Measurements from ENCODE around the gene FRMD8. TPM values are rescaled to one million over a fixed set of nuclear protein-coding genes. Genes with fewer than 3 reads are reported as not detected.

FRMD8 gene
- total RNA-seq, 1 donor from 2014 or later: 27.3 TPM

GRCh38 chr11:65404210-65404609 is 17.8 kb downstream of the FRMD8 start:
- Mint-ChIP-seq H3K27ac (no peak overlapping the region), H3K4me3 (ENCODE audit: low read depth) (no peak overlapping the region), H3K4me1 (ENCODE audit: low read depth) (peaks cover 7% of the 10 kb centered on the region), H3K27me3 (no peaks in the 10 kb centered on the region), H3K9me3 (ENCODE audit: low read depth) (no peaks in the 10 kb centered on the region), H3K36me3 (ENCODE audit: insufficient read depth) (peaks cover 6% of the 10 kb centered on the region)
- no peak for TF ChIP-seq CTCF (IDR thresholded peaks at IDR 0.05; ENCODE audit: unreplicated experiment)
- no peak for DNase-seq (ENCODE audit: low spot score, unreplicated experiment)

- DNase-seq (ENCODE audit: low spot score, unreplicated experiment): no peak
- Mint-ChIP-seq H3K36me3 (ENCODE audit: insufficient read depth) (peaks cover 9% of the 10 kb centered on the region), H3K27ac (no peak overlapping the region), H3K9me3 (ENCODE audit: low read depth) (no peaks in the 10 kb centered on the region), H3K4me1 (ENCODE audit: low read depth) (peaks cover 7% of the 10 kb centered on the region), H3K27me3 (no peaks in the 10 kb centered on the region), H3K4me3 (ENCODE audit: low read depth) (no peak overlapping the region)
- no peak for TF ChIP-seq CTCF (IDR thresholded peaks at IDR 0.05; ENCODE audit: unreplicated experiment)
Measured at GRCh38 chr11:65404638-65405339, 18.4 kb downstream of the FRMD8 start.

- Mint-ChIP-seq H3K36me3 (ENCODE audit: insufficient read depth) (peaks cover 5% of the 10 kb centered on the region), H3K27ac (no peak overlapping the region), H3K27me3 (no peaks in the 10 kb centered on the region), H3K9me3 (ENCODE audit: low read depth) (no peaks in the 10 kb centered on the region), H3K4me1 (ENCODE audit: low read depth) (peaks cover 4% of the 10 kb centered on the region), H3K4me3 (ENCODE audit: low read depth) (no peak overlapping the region)
- no peak for DNase-seq (ENCODE audit: low spot score, unreplicated experiment)
- no peak for TF ChIP-seq CTCF (IDR thresholded peaks at IDR 0.05; ENCODE audit: unreplicated experiment)
Measured at GRCh38 chr11:65410936-65411680, 24.7 kb downstream of the FRMD8 start.

GRCh38 chr11:65411681-65412070 is 25.2 kb downstream of the FRMD8 start:
- Mint-ChIP-seq H3K27ac (no peak overlapping the region), H3K36me3 (ENCODE audit: insufficient read depth) (peaks cover 5% of the 10 kb centered on the region)
- DNase-seq (ENCODE audit: low spot score, unreplicated experiment): no peak

More at GRCh38 chr11:65411681-65412070, 25.2 kb downstream of the FRMD8 start:
- Mint-ChIP-seq H3K4me3 (ENCODE audit: low read depth) (no peak overlapping the region), H3K27me3 (no peaks in the 10 kb centered on the region), H3K4me1 (ENCODE audit: low read depth) (peaks cover 8% of the 10 kb centered on the region), H3K9me3 (ENCODE audit: low read depth) (no peaks in the 10 kb centered on the region)
- no peak for TF ChIP-seq CTCF (IDR thresholded peaks at IDR 0.05; ENCODE audit: unreplicated experiment)

All from progenitor cell of endocrine pancreas (in vitro differentiated cells).